Activated naive CD4-positive, alpha-beta T cell treated with anti-CD3 and anti-CD28 coated beads, Interleukin-2, amount 50 U/mL, for 24 hours (primary cell): ENCODE data around the gene HS6ST3.

ENCODE experiments used
- H3K27ac Mint-ChIP-seq: one replicate; pipeline ENCODE4 v1.8.0; 2021; ENCODE audit warnings: mild to moderate bottlenecking, mixed read lengths
- H3K27me3 Mint-ChIP-seq: one replicate; pipeline ENCODE4 v1.8.0; 2021; ENCODE audit warnings: mixed read lengths
- H3K36me3 Mint-ChIP-seq: one replicate; pipeline ENCODE4 v1.8.0; 2021; ENCODE audit warnings: mixed read lengths
- H3K4me1 Mint-ChIP-seq: one replicate; pipeline ENCODE4 v1.8.0; 2021; ENCODE audit warnings: mixed read lengths
- H3K4me3 Mint-ChIP-seq: one replicate; pipeline ENCODE4 v1.8.0; 2021; ENCODE audit warnings: mild to moderate bottlenecking, mixed read lengths
- H3K9me3 Mint-ChIP-seq: one replicate; pipeline ENCODE4 v1.8.0; 2021; ENCODE audit warnings: mixed read lengths

HS6ST3 gene

DNA sequence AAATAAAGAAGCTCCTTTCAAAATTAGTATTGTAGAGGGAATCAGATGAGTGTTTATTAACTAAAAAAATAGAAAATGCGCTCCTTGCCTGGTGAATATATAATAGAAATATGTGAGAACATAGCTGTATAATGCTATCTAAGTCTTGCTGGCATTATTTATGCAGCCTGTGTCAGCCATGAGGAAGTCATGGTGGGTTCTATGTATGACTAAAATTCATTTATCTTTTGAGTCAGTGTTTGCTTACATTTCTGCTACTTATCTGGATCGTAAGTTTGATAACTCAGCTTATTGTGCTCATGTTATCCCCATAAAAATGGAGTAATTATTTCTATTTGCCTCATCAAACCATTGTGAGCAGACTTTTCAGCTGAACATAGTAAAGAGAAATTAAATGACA is 455.1 kb downstream of the HS6ST3 start:
- H3K27ac Mint-ChIP-seq, result no peak overlapping the region
- H3K9me3 Mint-ChIP-seq, result no peaks in the 10 kb centered on the region
- no peaks in the 10 kb centered on the region for H3K36me3 Mint-ChIP-seq
- no peak overlapping the region for H3K4me3 Mint-ChIP-seq
- H3K27me3 Mint-ChIP-seq, result no peaks in the 10 kb centered on the region
- no peaks in the 10 kb centered on the region for H3K4me1 Mint-ChIP-seq

- Mint-ChIP-seq H3K4me3 (no peak overlapping the region), H3K4me1 (no peaks in the 10 kb centered on the region), H3K36me3 (no peaks in the 10 kb centered on the region), H3K27me3 (no peaks in the 10 kb centered on the region), H3K27ac (no peak overlapping the region), H3K9me3 (no peaks in the 10 kb centered on the region)
These were observed 456.6 kb downstream of the HS6ST3 start for GRCh38 chr13:96546463-96546862.

DNA sequence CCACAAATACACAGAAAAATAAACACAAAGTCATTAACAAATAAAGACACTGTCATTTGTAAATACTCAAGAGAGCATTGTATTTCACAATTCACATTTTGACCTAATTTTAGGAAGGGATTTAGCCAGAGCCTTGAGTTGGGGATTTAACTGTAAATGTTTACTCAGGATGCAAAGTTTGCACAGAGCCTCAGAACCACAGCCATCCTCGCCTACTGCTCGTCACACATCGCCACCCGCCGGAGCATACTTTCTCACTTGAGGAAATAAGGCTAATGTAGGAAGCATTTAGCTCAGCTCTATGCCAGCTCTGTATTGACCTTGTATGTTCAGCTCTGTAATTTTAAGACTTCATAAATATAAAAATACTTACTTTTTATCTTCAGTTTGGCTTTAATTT is 461.6 kb downstream of the HS6ST3 start:
- Mint-ChIP-seq H3K4me3 (no peak overlapping the region), H3K27ac (no peak overlapping the region), H3K27me3 (no peaks in the 10 kb centered on the region), H3K9me3 (peaks cover 10% of the 10 kb centered on the region), H3K4me1 (no peaks in the 10 kb centered on the region), H3K36me3 (no peaks in the 10 kb centered on the region)

GRCh38 chr13:96552559-96552958 is 462.7 kb downstream of the HS6ST3 start:
- Mint-ChIP-seq H3K4me1 (no peaks in the 10 kb centered on the region), H3K36me3 (no peaks in the 10 kb centered on the region), H3K9me3 (peaks cover 10% of the 10 kb centered on the region), H3K4me3 (no peak overlapping the region), H3K27me3 (no peaks in the 10 kb centered on the region), H3K27ac (no peak overlapping the region)

DNA sequence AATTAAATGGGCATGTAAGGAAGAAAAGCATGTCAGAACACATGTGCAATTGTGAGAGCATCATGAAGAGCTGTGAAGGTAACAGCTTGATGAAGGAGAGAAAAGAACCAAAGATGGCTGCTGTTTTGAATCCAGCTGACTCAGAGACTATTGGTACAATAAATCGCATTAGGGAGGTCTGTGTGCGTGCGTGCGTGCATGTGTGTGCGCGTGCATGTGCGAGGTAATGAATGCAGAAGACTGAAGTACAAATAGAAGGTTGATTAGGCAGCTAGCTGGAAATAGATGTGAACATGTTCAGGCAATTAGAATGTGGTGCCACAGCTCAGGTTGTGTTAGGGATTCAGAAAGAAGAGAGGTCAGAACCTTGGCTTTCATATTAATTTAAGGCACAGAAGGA is 463.9 kb downstream of the HS6ST3 start:
- Mint-ChIP-seq H3K36me3 (no peaks in the 10 kb centered on the region), H3K9me3 (peaks cover 14% of the 10 kb centered on the region), H3K27ac (no peak overlapping the region), H3K27me3 (no peaks in the 10 kb centered on the region), H3K4me3 (no peak overlapping the region), H3K4me1 (no peaks in the 10 kb centered on the region)

DNA sequence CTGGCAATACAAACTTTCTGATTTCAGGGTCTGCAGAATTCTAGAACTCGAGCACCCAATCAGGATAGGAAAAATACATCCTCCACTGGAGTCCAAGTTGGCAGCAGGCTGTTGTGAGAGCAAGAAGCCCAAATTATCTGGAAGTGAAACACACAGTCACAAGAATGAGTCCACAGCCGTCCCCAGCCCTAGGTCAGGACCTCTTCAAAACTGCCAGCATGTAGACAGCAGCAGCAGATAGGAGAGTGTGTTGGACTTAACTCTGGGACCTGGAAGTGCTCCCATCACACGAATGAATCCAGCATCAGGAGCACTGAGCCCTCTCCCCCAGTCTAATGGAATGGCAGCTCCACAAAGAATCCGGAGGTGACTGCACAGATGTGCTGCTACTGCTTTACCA is 483.7 kb downstream of the HS6ST3 start:
- Mint-ChIP-seq H3K4me3 (no peak overlapping the region), H3K9me3 (no peaks in the 10 kb centered on the region), H3K27ac (no peak overlapping the region), H3K4me1 (no peaks in the 10 kb centered on the region), H3K27me3 (no peaks in the 10 kb centered on the region), H3K36me3 (no peaks in the 10 kb centered on the region)

DNA sequence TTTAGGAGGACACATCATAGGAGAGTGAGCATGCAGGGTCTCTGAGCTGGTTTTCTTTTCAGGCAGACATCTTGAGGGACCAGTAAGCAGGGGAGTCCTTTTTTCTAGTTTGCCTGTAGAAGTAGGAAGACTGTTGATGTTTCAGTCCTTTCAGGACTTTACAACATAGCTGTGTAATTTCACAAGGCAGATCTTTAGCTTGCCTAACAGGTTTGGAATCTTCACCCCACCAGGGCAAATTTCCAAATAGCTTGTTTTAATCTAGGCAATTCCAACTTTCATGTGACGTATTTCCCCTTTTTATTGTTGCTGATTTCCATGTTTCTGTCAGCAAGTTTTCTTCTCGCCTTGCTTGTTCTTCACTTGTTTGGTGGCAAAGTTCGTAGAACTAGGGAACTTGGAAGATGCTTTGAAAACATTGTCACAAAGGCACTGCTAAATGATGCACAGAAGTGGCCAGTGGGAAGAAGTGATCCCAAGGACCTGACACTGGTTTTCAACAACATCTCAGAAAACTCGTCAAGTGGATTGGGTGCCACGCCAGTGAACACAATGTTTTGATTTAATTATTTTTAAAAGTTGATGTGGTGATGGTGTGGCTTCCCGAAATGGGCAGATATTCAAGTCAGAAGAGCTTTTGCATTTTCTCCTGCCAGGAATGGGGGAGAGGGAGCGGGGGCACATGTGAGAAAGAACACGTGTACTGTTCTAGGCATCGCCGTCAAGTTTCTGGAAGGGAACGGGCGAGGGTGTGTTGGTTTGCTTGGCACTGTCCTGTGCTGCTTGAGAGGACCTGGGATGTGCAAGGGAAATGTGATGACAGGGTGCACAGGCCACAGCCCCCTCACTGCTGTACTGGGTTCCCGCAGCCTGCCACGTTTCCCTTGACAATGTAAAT is 485.8 kb downstream of the HS6ST3 start:
- Mint-ChIP-seq H3K9me3 (no peaks in the 10 kb centered on the region), H3K4me3 (no peak overlapping the region), H3K27ac (no peak overlapping the region), H3K4me1 (no peaks in the 10 kb centered on the region), H3K27me3 (no peaks in the 10 kb centered on the region), H3K36me3 (no peaks in the 10 kb centered on the region)

DNA sequence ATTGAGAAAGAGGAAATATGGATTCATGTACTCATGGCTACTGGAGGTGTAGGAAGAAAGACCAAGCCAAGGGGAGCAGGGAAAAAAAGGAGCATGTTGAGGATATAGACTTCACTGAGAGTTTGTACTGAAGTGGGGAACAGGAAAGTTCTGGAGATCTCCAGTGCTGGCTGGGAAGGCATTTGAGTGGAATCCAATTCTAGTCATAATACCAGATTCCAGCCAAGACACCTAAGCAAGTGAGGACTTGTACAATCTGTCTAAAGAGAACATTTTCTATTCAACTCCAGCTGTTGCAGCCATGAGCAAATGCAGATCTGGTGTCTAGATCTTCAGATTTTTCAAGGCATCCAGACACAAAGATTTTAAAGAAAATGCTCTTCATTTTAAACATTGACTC is 491.8 kb downstream of the HS6ST3 start:
- Mint-ChIP-seq H3K36me3 (no peaks in the 10 kb centered on the region), H3K27ac (no peak overlapping the region), H3K27me3 (no peaks in the 10 kb centered on the region), H3K4me3 (no peak overlapping the region), H3K4me1 (no peaks in the 10 kb centered on the region), H3K9me3 (peaks cover 9% of the 10 kb centered on the region)

DNA sequence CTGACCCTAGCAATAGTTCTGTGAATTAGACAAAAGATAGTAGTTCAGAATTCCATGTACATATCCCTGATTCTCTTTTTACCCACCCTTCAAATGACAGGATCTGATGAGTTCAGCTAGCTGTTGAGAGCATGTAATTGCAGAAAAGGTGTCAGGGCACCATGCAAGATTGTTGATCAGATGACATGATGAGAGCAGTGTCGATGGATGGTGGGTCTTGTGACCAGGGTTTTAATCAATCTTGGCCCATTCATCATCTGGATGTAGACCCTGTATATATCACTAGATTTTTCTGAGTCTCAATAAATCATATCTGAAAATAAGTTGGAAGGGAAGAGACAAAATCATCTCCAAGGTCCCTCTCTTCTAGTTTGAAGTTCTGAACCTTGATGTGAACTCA is 525.3 kb downstream of the HS6ST3 start:
- Mint-ChIP-seq H3K4me3 (no peak overlapping the region), H3K36me3 (no peaks in the 10 kb centered on the region), H3K4me1 (no peaks in the 10 kb centered on the region), H3K9me3 (peaks cover 5% of the 10 kb centered on the region), H3K27ac (no peak overlapping the region), H3K27me3 (no peaks in the 10 kb centered on the region)

DNA sequence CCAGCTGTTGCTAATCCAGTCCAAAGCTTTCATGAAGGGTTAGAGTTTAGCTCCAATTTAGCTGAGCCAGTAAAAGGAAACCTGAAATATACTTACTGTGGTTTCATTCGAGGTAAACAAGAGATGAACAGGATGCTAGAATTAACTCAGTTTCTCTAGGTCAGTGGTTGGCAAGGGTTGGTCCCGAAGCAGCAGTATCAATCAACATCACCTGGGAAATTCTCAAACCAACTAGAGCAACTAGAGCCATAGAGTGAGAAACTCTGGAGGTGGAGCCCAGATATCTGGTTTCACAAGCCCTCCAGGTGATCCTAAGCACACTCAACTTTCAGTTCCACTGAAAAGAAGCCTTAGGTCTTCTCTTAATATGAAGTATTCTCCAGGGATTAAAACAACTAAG is 527.6 kb downstream of the HS6ST3 start:
- H3K4me1 Mint-ChIP-seq, result no peaks in the 10 kb centered on the region
- H3K9me3 Mint-ChIP-seq, result no peaks in the 10 kb centered on the region
- H3K27me3 Mint-ChIP-seq, result no peaks in the 10 kb centered on the region
- H3K27ac Mint-ChIP-seq, result no peak overlapping the region
- no peaks in the 10 kb centered on the region for H3K36me3 Mint-ChIP-seq
- H3K4me3 Mint-ChIP-seq, result no peak overlapping the region

DNA sequence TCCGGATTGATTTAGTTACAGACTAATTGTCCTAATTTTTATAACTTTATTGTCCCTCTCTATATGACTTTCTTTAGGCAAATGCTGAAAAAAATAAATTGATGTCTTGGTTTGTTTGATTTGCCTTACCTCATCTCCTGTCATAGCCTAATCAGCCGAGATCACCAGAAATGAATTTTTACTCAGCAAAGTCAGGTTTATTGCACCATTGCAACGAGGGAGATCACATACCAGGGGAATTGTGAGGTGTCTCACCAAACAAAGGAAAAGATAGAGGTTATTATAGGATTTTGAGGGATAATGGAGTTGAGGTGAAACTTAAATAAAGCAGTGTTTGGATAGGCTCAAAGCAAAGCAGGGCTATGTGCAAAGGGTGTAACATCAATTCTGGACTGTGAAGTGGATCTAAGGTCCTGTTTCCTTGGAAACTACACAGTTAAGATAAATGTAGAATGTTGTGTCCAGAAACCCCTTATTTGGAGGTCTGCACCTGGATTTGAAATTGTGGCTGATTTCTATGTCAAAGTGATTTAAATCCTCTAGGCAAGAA is 531.8 kb downstream of the HS6ST3 start:
- H3K36me3 Mint-ChIP-seq, result no peaks in the 10 kb centered on the region
- H3K9me3 Mint-ChIP-seq, result no peaks in the 10 kb centered on the region
- no peaks in the 10 kb centered on the region for H3K27me3 Mint-ChIP-seq
- H3K4me1 Mint-ChIP-seq, result no peaks in the 10 kb centered on the region
- no peak overlapping the region for H3K27ac Mint-ChIP-seq
- no peak overlapping the region for H3K4me3 Mint-ChIP-seq

DNA sequence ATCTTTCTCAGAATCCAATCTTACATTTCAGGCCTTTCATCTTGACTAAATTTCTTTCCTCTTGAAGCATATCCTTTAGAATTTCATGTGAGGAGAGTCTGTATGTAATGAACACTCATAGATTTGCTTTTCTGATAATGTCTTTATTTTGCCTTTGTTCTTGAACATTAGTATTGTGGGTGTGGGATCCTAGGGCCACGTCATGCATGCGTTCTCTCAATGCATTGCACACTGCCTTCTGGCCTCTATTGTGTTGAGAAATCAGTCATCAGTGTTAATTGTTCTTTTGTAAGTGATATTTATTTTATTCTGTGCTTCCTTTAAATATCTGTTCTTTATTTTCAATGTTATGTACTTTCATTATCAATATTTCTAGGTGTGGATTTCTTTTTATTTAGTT is 539.4 kb downstream of the HS6ST3 start:
- no peak overlapping the region for H3K27ac Mint-ChIP-seq
- H3K27me3 Mint-ChIP-seq, result no peaks in the 10 kb centered on the region
- peaks cover 4% of the 10 kb centered on the region for H3K9me3 Mint-ChIP-seq
- no peaks in the 10 kb centered on the region for H3K36me3 Mint-ChIP-seq
- H3K4me3 Mint-ChIP-seq, result no peak overlapping the region
- no peaks in the 10 kb centered on the region for H3K4me1 Mint-ChIP-seq

DNA sequence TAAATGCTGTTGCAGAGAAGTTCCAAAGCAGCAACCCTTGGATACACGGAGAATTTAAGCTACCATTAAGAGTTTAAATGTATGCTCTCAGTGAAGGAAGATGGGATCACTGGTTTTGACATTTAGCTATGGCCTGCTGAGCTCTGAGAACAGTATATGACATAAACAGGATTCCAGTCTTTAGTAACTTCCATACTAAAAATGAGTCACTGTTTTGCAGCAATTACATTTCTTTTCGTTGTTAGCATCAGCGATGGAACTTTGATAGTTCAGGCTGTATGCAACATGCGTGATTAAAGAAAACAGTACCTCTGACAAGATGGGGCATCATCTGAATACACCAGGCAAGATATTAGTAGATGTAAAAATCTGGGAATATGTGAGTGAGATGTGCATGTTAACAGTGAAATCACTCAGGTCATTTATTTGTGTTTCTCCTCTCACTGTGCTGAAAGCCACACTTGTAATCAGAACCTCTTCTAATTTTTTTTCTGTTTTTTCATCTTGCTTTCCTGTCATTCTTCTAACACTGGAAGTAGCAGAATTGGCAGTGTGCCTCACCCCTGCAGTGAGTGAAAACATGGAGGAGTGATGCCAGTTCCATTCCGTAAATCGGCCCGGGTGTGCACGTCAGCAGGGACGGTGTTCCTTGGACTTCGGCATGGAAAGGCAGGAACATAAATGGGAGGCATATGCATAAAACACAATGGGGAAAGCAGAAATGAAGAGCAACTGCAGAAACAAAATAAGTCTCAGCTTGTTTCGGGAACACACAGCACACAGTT is 542.8 kb downstream of the HS6ST3 start:
- peaks cover 9% of the 10 kb centered on the region for H3K9me3 Mint-ChIP-seq

GRCh38 chr13:96636001-96636709 is 546.2 kb downstream of the HS6ST3 start:
- Mint-ChIP-seq H3K4me3 (no peak overlapping the region), H3K36me3 (no peaks in the 10 kb centered on the region), H3K4me1 (no peaks in the 10 kb centered on the region), H3K9me3 (peaks cover 9% of the 10 kb centered on the region), H3K27me3 (no peaks in the 10 kb centered on the region), H3K27ac (no peak overlapping the region)

More for the DNA sequence above, 542.8 kb downstream of the HS6ST3 start:
- no peak overlapping the region for H3K27ac Mint-ChIP-seq
- no peak overlapping the region for H3K4me3 Mint-ChIP-seq
- no peaks in the 10 kb centered on the region for H3K27me3 Mint-ChIP-seq
- no peaks in the 10 kb centered on the region for H3K36me3 Mint-ChIP-seq
- H3K4me1 Mint-ChIP-seq, result no peaks in the 10 kb centered on the region

DNA sequence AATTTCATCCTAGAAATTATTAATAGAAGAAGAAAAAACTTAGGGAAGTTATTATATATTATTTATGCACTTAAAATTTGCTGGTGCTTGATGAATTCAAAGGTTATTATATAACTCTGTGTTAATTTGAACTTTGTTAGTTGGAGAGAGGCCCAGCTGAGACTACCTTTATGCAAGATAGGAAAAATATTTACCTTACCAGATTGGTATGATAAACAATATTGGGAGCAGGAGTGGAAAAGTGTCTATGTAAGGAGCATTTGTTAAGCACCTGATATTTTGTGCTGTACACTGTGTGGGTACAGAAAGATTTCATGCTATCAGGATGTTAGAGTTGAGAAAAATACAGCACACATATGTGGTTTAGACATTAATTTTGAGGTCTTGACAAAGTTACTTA is 547.1 kb downstream of the HS6ST3 start:
- Mint-ChIP-seq H3K4me3 (no peak overlapping the region), H3K27me3 (no peaks in the 10 kb centered on the region), H3K4me1 (no peaks in the 10 kb centered on the region), H3K36me3 (no peaks in the 10 kb centered on the region), H3K9me3 (peaks cover 9% of the 10 kb centered on the region), H3K27ac (no peak overlapping the region)
